HepG2 (cell line): ENCODE measurements around the gene IL10. TPM values are rescaled to one million over a fixed set of nuclear protein-coding genes. Genes with fewer than 3 reads are reported as not detected.

Experiments used
- ATAC-seq: fragments of 200-7000 bp; cut with Tn5 transposase; 3 replicates; pipeline ENCODE4 v1.9.1; 2020; ENCODE audit warnings: mild to moderate bottlenecking, moderate library complexity
- BruUV-seq: library from RNA; stranded (reverse); fragments of 400-500 nt; replicated peaks from 2 replicates; lab custom pipeline; 2021; lab: Mats Ljungman, UMichigan
- CTCF ChIA-PET: fragments of 300-600 bp; formaldehyde crosslinking; extraction: SDS; loops from one replicate; lab custom pipeline; 2021; ENCODE audit warnings: low total read pairs, inconsistent platforms, low intra/inter-chr PET ratio; lab: Yijun Ruan, JAX
- POLR2A ChIA-PET: fragments of 350-600 bp; sonication (Branson Sonifier 250); formaldehyde crosslinking; loops from one replicate; lab custom pipeline; 2020; ENCODE audit warnings: antibody characterized with exemption, inconsistent platforms; lab: Yijun Ruan, JAX
- DNase-seq: peaks from one replicate; pipeline ENCODE4 v3.0.0-alpha.2; 2015; ENCODE audit warnings: low spot score
- FAIRE-seq: peaks from 3 replicates; lab custom pipeline; 2011; peaks lifted over from hg19 to GRCh38; lab: Jason Lieb, UNC
- H2AFZ ChIP-seq: one replicate; pipeline ENCODE4 v1.6.1; 2011; ENCODE audit warnings: low read length, inconsistent platforms
- H3K27ac ChIP-seq: fragments of 300-600 bp; 3 replicates; pipeline ENCODE4 v1.8.0; 2011; ENCODE audit warnings: mixed run types, mild to moderate bottlenecking, mixed read lengths, low read length, inconsistent platforms; ENCODE audit not compliant: insufficient read depth; ENCODE audit errors: extremely low read length
- H3K27me3 ChIP-seq, 2 experiments: fragments of 200-600 bp in 1 of 2; 2 replicates in 1 of 2; 3 replicates in 1 of 2; pipeline versions ENCODE4 v1.6.0 to v1.8.0; 2011; ENCODE audit warnings: low read length in 2 of 2, mild to moderate bottlenecking in 2 of 2, moderate library complexity in 2 of 2, inconsistent platforms in 1 of 2; ENCODE audit not compliant: insufficient read depth in 2 of 2, control insufficient read depth in 1 of 2
- H3K36me3 ChIP-seq, 2 experiments: fragments of 200-600 bp in 1 of 2; replicated peaks in 1 of 2; 2 replicates in 1 of 2; 3 replicates in 1 of 2; pipeline versions ENCODE4 v1.5.1 to v1.8.0; 2011; ENCODE audit warnings: low read length in 2 of 2, inconsistent platforms in 1 of 2; ENCODE audit not compliant: insufficient read depth in 2 of 2, control insufficient read depth in 1 of 2
- H3K4me1 ChIP-seq: 2 replicates; pipeline ENCODE4 v1.5.1; 2012; ENCODE audit warnings: low read length, inconsistent platforms; ENCODE audit not compliant: insufficient read depth
- H3K4me2 ChIP-seq: 2 replicates; pipeline ENCODE4 v1.6.0; 2011; ENCODE audit warnings: low read depth, low read length, inconsistent platforms
- H3K4me3 ChIP-seq, 3 experiments: fragments of 200-600 bp in 1 of 3; sonication (generic), shearing (Covaris generic) in 1 of 3; replicated peaks in 1 of 3; 2 replicates each; pipeline ENCODE4 v1.5.1; 2011 to 2016; ENCODE audit warnings: low read length in 3 of 3, inconsistent platforms in 2 of 3, low read depth in 2 of 3, mild to moderate bottlenecking in 2 of 3, control low read depth in 1 of 3, mixed read lengths in 1 of 3; ENCODE audit not compliant: insufficient read depth in 1 of 3
- H3K79me2 ChIP-seq: one replicate; pipeline ENCODE4 v1.6.1; 2011; ENCODE audit warnings: low read length, inconsistent platforms; ENCODE audit not compliant: insufficient read depth
- H3K9ac ChIP-seq: 2 replicates; pipeline ENCODE4 v1.6.0; 2011; ENCODE audit warnings: mild to moderate bottlenecking, low read depth, low read length, inconsistent platforms; ENCODE audit not compliant: insufficient read depth
- H3K9me3 ChIP-seq: 2 replicates; pipeline ENCODE4 v1.5.1; 2012; ENCODE audit warnings: mild to moderate bottlenecking, low read length
- H4K20me1 ChIP-seq: 2 replicates; pipeline ENCODE4 v1.6.0; 2011; ENCODE audit warnings: inconsistent platforms, mild to moderate bottlenecking, low read length, moderate library complexity; ENCODE audit not compliant: insufficient read depth
- HNF4A ChIP-seq: sonication (generic); formaldehyde crosslinking; IDR thresholded peaks from 2 replicates; pipeline ENCODE4 v1.4.0; 2020; ENCODE audit warnings: missing genetic modification reagents
- IKZF4 ChIP-seq: sonication (generic); formaldehyde crosslinking; IDR thresholded peaks from 2 replicates; pipeline ENCODE4 v1.5.1; 2020; ENCODE audit warnings: borderline replicate concordance, mild to moderate bottlenecking, low read depth, missing genetic modification reagents; ENCODE audit errors: not compliant biosample characterization
- NR2F6 ChIP-seq, 2 experiments: IDR thresholded peaks; 2 replicates each; pipeline ENCODE4 v1.6.1; 2016; ENCODE audit warnings: antibody characterized with exemption in 1 of 2, mild to moderate bottlenecking in 1 of 2
- POLR2A ChIP-seq, 2 experiments: IDR thresholded peaks; 2 replicates each; pipeline ENCODE4 v1.6.1; 2011; ENCODE audit warnings: low read depth in 2 of 2, low read length in 2 of 2, mild to moderate bottlenecking in 1 of 2, moderate library complexity in 1 of 2; ENCODE audit not compliant: insufficient read depth in 1 of 2
- STAG1 ChIP-seq: sonication (generic); formaldehyde crosslinking; IDR thresholded peaks from 2 replicates; pipeline ENCODE4 v1.4.0; 2020; ENCODE audit warnings: missing genetic modification reagents
- ZNF496 ChIP-seq: sonication (generic); formaldehyde crosslinking; IDR thresholded peaks from 2 replicates; pipeline ENCODE4 v1.8.1; 2023; ENCODE audit warnings: mild to moderate bottlenecking, moderate library complexity, missing genetic modification reagents; ENCODE audit not compliant: insufficient replicate concordance
- WGBS: methylation state at CpG from one replicate; pipeline ENCODE4 v1.1.6; 2017; ENCODE audit warnings: low lambda C conversion rate; 5-methylcytosine and 5-hydroxymethylcytosine counted together
- in situ Hi-C: cut with HindIII; loops from 2 replicates; pipeline ENCODE4 v1.10.0; 2017; ENCODE audit warnings: low pct_unique_long_range_greater_than_20kb; ENCODE audit not compliant: extremely low pct_ligation_motif_present
- intact Hi-C: fragments of 100-400 bp; cut with micrococcal nuclease; formaldehyde crosslinking; loops from one replicate; pipeline ENCODE4 v1.10.0; 2022; ENCODE audit not compliant: unreplicated experiment
- polyA plus RNA-seq, 8 experiments: library from polyadenylated mRNA; depleted of rRNA in 3 of 8; stranded (reverse) in 7 of 8; unstranded in 1 of 8; fragments of >200 nt; fragmentation: Illumina TruSeq in 4 of 8; extraction: Trizol in 4 of 8; gene quantifications; 2 replicates each; pipeline versions ENCODE4 v1.2.1 to v1.2.3, GENCODE V29; 2011 to 2016; ENCODE audit warnings: low read depth in 4 of 8, missing spikeins in 1 of 8, mixed read lengths in 1 of 8; ENCODE audit not compliant: insufficient read depth in 1 of 8
- total RNA-seq, 5 experiments: library from RNA; depleted of rRNA; stranded (reverse); fragments of >200 nt; fragmentation: Illumina TruSeq; extraction: Trizol; gene quantifications; 2 replicates each; pipeline ENCODE4 v1.2.3, GENCODE V29; 2016; ENCODE audit warnings: low read depth in 1 of 5
- TF ChIP-seq, protein P1 (sequence below): sonication (generic); formaldehyde crosslinking; IDR thresholded peaks from 2 replicates; pipeline ENCODE4 v1.5.0; 2020; ENCODE audit warnings: mild to moderate bottlenecking, missing genetic modification reagents, moderate library complexity

The IL10 gene
- total and polyA plus RNA-seq, 2 of the 13 experiments (the other 11 are each of a cell fraction or from before 2014, with no cell fraction given) = not detected

- CTCF ChIA-PET = no interaction called here
- FAIRE-seq = no peak
Observed at GRCh38 chr1:206738370-206739366, 33.6 kb downstream of the IL10 start.

More at GRCh38 chr1:206738370-206739366, 33.6 kb downstream of the IL10 start:
- H3K79me2 ChIP-seq = no peaks in the 10 kb centered on the region
- no peak overlapping the region for H3K27ac ChIP-seq
- in situ Hi-C loops = loop anchor here (5.0 to 10.0 kb wide), 2 partner anchors 174 to 246 kb away; no protein-coding TSS in a partner anchor
- TF ChIP-seq IKZF4 (CRISPR knock-in tag) = no peak
- TF ChIP-seq POLR2A (IDR thresholded peaks at IDR 0.05; ENCODE audit: insufficient read depth in 1 of 2, low read depth in 2 of 2, low read length in 2 of 2) = no peak
- TF ChIP-seq, protein P1, sequence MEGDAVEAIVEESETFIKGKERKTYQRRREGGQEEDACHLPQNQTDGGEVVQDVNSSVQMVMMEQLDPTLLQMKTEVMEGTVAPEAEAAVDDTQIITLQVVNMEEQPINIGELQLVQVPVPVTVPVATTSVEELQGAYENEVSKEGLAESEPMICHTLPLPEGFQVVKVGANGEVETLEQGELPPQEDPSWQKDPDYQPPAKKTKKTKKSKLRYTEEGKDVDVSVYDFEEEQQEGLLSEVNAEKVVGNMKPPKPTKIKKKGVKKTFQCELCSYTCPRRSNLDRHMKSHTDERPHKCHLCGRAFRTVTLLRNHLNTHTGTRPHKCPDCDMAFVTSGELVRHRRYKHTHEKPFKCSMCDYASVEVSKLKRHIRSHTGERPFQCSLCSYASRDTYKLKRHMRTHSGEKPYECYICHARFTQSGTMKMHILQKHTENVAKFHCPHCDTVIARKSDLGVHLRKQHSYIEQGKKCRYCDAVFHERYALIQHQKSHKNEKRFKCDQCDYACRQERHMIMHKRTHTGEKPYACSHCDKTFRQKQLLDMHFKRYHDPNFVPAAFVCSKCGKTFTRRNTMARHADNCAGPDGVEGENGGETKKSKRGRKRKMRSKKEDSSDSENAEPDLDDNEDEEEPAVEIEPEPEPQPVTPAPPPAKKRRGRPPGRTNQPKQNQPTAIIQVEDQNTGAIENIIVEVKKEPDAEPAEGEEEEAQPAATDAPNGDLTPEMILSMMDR (CRISPR knock-in tag) = peak; percentile 24; the same call in 1 of the 2 replicates
- TF ChIP-seq HNF4A = no peak
- TF ChIP-seq ZNF496 = no peak
- TF ChIP-seq STAG1 (CRISPR knock-in tag) = peak; percentile 34
- TF ChIP-seq NR2F6 (IDR thresholded peaks at IDR 0.05) = peak; percentile 68
- TF ChIP-seq NR2F6 (CRISPR knock-in tag; IDR thresholded peaks at IDR 0.05) = no peak
- H3K4me1 ChIP-seq = no peaks in the 10 kb centered on the region
- no peak overlapping the region for H3K4me3 ChIP-seq
- POLR2A ChIA-PET = no interaction called here
- no peaks in the 10 kb centered on the region for H3K9me3 ChIP-seq
- ATAC-seq (peak; percentile 9; the same call in 2 of the 3 replicates), DNase-seq (peak; percentile 17)
- 52% methylated on average over 3 of the region's 3 CpGs for WGBS
- intact Hi-C loops = loop anchor here (10.0 kb wide), 1 partner anchor 336 kb away; no protein-coding TSS in a partner anchor
- no peak overlapping the region for H3K9ac ChIP-seq
- H3K27me3 ChIP-seq = peaks cover 0 to 5% of the 10 kb centered on the region in 2 experiments; a peak in 1 of 5 replicates
- H4K20me1 ChIP-seq = no peaks in the 10 kb centered on the region
- H3K4me2 ChIP-seq = no peak overlapping the region
- no peak overlapping the region for H2AFZ ChIP-seq
- H3K36me3 ChIP-seq = no peaks in the 10 kb centered on the region; a peak in 1 of 5 replicates
- BruUV-seq = no TSS peak
